H1 (cell line): ENCODE measurements around the gene PPA1. TPM values are rescaled to one million over a fixed set of nuclear protein-coding genes. Genes with fewer than 3 reads are reported as not detected.

Experiments
- CHD2 ChIP-seq: IDR thresholded peaks from 2 replicates; pipeline ENCODE4 v1.6.1; 2012; ENCODE audit warnings: low read length, improper control_type of control experiment
- CHD7 ChIP-seq: fragments of 300-600 bp; sonication (generic); IDR thresholded peaks from 2 replicates; pipeline ENCODE4 v1.7.1; 2012; ENCODE audit warnings: low read length, moderate library complexity, mild to moderate bottlenecking, inconsistent platforms; ENCODE audit not compliant: insufficient replicate concordance
- CREB1 ChIP-seq: IDR thresholded peaks from 2 replicates; pipeline ENCODE4 v1.6.1; 2012; ENCODE audit warnings: inconsistent platforms
- CTBP2 ChIP-seq: IDR thresholded peaks from 2 replicates; pipeline ENCODE4 v1.7.0; 2011; ENCODE audit warnings: borderline replicate concordance, mild to moderate bottlenecking, moderate library complexity, mixed read lengths, low read length; ENCODE audit not compliant: insufficient read depth, insufficient read length
- EZH2 ChIP-seq: fragments of 200-600 bp; sonication (generic); IDR thresholded peaks from 2 replicates; pipeline ENCODE4 v1.7.1; 2012; ENCODE audit warnings: low read depth, mild to moderate bottlenecking, moderate library complexity, low read length, inconsistent platforms; ENCODE audit not compliant: severe bottlenecking
- FOSL1 ChIP-seq: IDR thresholded peaks from 2 replicates; pipeline ENCODE4 v1.6.1; 2011; ENCODE audit warnings: mild to moderate bottlenecking, low read depth, low read length, moderate library complexity; ENCODE audit not compliant: insufficient read depth
- HDAC6 ChIP-seq: IDR thresholded peaks from one replicate; pipeline ENCODE4 v1.7.1; 2012; ENCODE audit warnings: low read depth, mild to moderate bottlenecking, inconsistent platforms, low read length, moderate library complexity
- POLR2A ChIP-seq, 2 experiments: IDR thresholded peaks; 1 replicate in 1 of 2; 2 replicates in 1 of 2; pipeline ENCODE4 v1.6.1; 2011; ENCODE audit warnings: low read depth in 2 of 2, low read length in 2 of 2, mild to moderate bottlenecking in 2 of 2; ENCODE audit errors: control extremely low read depth in 1 of 2
- POLR2AphosphoS5 ChIP-seq: IDR thresholded peaks from 2 replicates; pipeline ENCODE4 v1.6.1; 2011; ENCODE audit warnings: low read depth, low read length
- RFX5 ChIP-seq: IDR thresholded peaks from 2 replicates; pipeline ENCODE4 v1.6.1; 2011; ENCODE audit warnings: low read depth, low read length, improper control_type of control experiment, borderline replicate concordance
- SIX5 ChIP-seq: IDR thresholded peaks from 2 replicates; pipeline ENCODE4 v1.6.1; 2011; ENCODE audit warnings: mild to moderate bottlenecking, low read depth, low read length
- SRF ChIP-seq: IDR thresholded peaks from 2 replicates; pipeline ENCODE4 v1.6.1; 2011; ENCODE audit warnings: mild to moderate bottlenecking, low read depth, low read length, moderate library complexity
- TCF12 ChIP-seq: IDR thresholded peaks from 2 replicates; pipeline ENCODE4 v1.6.1; 2011; ENCODE audit warnings: low read depth, mild to moderate bottlenecking, low read length
- TEAD4 ChIP-seq: IDR thresholded peaks from 2 replicates; pipeline ENCODE4 v1.6.1; 2012; ENCODE audit warnings: low read depth, low read length, inconsistent platforms, mixed read lengths
- polyA plus RNA-seq, 7 experiments: library from polyadenylated mRNA; depleted of rRNA in 3 of 7; stranded (reverse) in 5 of 7; unstranded in 2 of 7; fragments of >200 nt in 5 of 7; fragments of 200-250 nt in 2 of 7; gene quantifications; 1 replicate in 5 of 7; 2 replicates in 1 of 7; 4 replicates in 1 of 7; pipeline versions ENCODE4 v1.2.1 to v1.2.3, GENCODE V29; 2011 to 2013; ENCODE audit warnings: missing spikeins in 2 of 7, mixed read lengths in 2 of 7
- total RNA-seq: library from RNA; stranded (reverse); fragmentation: NEBNext Ultra II Directional; extraction: Animal tissue kit (Norgen Biotek cat#: 25700); gene quantifications from 2 replicates; pipeline ENCODE4 v1.2.1, GENCODE V29; 2021

Gene PPA1
- total and polyA plus RNA-seq, 2 of the 8 experiments (the other 6 are each of a cell fraction or from before 2014, with no cell fraction given): 77.0 to 191 TPM

- TF ChIP-seq CHD7: no peak
- TF ChIP-seq RFX5: no peak
- no peak for TF ChIP-seq HDAC6
- TF ChIP-seq FOSL1: no peak
- TF ChIP-seq TCF12: no peak
- no peak for TF ChIP-seq CREB1
- TF ChIP-seq POLR2A (IDR thresholded peaks at IDR 0.05; ENCODE audit: control extremely low read depth in 1 of 2, low read depth in 2 of 2, low read length in 2 of 2): no peak
- no peak for TF ChIP-seq CTBP2
- TF ChIP-seq POLR2AphosphoS5: no peak
- TF ChIP-seq CHD2: no peak
- no peak for TF ChIP-seq EZH2
- TF ChIP-seq SIX5: no peak
- no peak for TF ChIP-seq SRF
- no peak for TF ChIP-seq TEAD4
Measured at GRCh38 chr10:70212879-70213278, 20.4 kb downstream of the PPA1 start (continued).
